NB4 (cell line): Measurements from ENCODE around the gene TUBGCP3.

Experiments
- POLR2A ChIP-seq: IDR thresholded peaks from 2 replicates; pipeline ENCODE4 v1.6.1; 2011; ENCODE audit warnings: mild to moderate bottlenecking; ENCODE audit not compliant: insufficient read length; ENCODE audit errors: extremely low read depth
- TF ChIP-seq, protein P1 (sequence below): IDR thresholded peaks from one replicate; pipeline ENCODE4 v1.5.1; 2012; ENCODE audit warnings: low read depth, low read length
- TF ChIP-seq, protein P2 (sequence below): IDR thresholded peaks from 2 replicates; pipeline ENCODE4 v1.6.1; 2011; ENCODE audit warnings: low read depth, low read length

DNA sequence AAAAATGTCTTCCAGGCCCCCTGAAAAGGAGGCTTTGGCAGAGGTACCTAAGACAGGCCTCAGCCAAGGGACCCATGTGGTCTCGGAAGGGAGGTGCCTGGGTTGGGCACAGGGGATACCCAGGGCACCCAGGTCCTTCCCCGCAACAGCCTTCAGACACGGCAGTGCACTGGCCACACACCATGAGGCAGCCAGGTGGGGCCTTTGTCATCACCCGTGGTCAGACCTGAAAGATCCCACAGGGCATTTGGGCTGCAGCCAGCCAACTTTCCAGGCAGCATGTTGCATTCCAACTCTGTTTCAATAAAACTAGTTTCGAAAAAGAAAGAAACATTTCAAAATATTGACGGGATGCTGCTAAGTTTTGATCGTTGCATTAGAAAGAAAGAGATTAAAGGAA, 4.7 kb upstream of the TUBGCP3 start:
- TF ChIP-seq, protein P1, sequence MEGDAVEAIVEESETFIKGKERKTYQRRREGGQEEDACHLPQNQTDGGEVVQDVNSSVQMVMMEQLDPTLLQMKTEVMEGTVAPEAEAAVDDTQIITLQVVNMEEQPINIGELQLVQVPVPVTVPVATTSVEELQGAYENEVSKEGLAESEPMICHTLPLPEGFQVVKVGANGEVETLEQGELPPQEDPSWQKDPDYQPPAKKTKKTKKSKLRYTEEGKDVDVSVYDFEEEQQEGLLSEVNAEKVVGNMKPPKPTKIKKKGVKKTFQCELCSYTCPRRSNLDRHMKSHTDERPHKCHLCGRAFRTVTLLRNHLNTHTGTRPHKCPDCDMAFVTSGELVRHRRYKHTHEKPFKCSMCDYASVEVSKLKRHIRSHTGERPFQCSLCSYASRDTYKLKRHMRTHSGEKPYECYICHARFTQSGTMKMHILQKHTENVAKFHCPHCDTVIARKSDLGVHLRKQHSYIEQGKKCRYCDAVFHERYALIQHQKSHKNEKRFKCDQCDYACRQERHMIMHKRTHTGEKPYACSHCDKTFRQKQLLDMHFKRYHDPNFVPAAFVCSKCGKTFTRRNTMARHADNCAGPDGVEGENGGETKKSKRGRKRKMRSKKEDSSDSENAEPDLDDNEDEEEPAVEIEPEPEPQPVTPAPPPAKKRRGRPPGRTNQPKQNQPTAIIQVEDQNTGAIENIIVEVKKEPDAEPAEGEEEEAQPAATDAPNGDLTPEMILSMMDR = no peak
- TF ChIP-seq POLR2A = no peak
- TF ChIP-seq, protein P2, sequence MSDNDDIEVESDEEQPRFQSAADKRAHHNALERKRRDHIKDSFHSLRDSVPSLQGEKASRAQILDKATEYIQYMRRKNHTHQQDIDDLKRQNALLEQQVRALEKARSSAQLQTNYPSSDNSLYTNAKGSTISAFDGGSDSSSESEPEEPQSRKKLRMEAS = no peak
